ENCODE results near the gene RAPGEF6.

DNA sequence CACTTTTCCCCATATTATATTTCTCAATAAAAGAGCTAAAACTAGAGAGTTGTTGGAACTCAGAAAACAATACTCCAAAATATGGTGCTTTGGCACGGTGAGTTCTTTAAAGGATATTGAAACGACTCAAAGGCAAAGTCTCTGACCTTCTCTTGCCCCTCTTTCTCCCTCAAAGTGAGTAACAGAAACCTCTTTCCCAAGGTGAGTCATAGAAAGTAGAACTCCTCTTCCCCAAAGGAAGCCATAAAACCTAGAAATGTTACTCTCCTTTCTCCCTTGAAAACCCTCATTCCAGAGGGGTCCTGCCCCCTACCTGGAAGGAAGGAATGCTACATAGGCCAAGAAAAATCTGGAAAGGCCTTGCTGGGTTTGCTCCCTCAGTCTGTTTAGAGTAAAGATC lies 47.5 kb downstream of the RAPGEF6 start:
- TF ChIP-seq, protein P1, sequence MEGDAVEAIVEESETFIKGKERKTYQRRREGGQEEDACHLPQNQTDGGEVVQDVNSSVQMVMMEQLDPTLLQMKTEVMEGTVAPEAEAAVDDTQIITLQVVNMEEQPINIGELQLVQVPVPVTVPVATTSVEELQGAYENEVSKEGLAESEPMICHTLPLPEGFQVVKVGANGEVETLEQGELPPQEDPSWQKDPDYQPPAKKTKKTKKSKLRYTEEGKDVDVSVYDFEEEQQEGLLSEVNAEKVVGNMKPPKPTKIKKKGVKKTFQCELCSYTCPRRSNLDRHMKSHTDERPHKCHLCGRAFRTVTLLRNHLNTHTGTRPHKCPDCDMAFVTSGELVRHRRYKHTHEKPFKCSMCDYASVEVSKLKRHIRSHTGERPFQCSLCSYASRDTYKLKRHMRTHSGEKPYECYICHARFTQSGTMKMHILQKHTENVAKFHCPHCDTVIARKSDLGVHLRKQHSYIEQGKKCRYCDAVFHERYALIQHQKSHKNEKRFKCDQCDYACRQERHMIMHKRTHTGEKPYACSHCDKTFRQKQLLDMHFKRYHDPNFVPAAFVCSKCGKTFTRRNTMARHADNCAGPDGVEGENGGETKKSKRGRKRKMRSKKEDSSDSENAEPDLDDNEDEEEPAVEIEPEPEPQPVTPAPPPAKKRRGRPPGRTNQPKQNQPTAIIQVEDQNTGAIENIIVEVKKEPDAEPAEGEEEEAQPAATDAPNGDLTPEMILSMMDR (IDR thresholded peaks at IDR 0.05; ENCODE audit: borderline replicate concordance, extremely low read depth, low read length, poor library complexity, severe bottlenecking): no peak
- no peak for TF ChIP-seq EZH2 (IDR thresholded peaks at IDR 0.05; ENCODE audit: borderline replicate concordance, low read depth, low read length, severe bottlenecking)

Data from DND-41 (cell line).